Astrocyte (in vitro differentiated cells and primary cell): Measurements from ENCODE around the gene NFU1.
"Not testable (repeated sequence)": the region's sequence is repeated elsewhere in the genome, so short reads cannot be mapped to it uniquely, and the experiment has no call there.

Source experiments
- EZH2 ChIP-seq: IDR thresholded peaks from 2 replicates; pipeline ENCODE4 v1.6.1; 2012; ENCODE audit warnings: mild to moderate bottlenecking, low read length, inconsistent platforms; ENCODE audit not compliant: insufficient read depth
- TF ChIP-seq, protein P1 (sequence below): IDR thresholded peaks from 2 replicates; pipeline ENCODE4 v1.5.1; 2011; ENCODE audit warnings: low read depth, mild to moderate bottlenecking, inconsistent platforms, low read length, moderate library complexity; ENCODE audit not compliant: insufficient read depth

DNA sequence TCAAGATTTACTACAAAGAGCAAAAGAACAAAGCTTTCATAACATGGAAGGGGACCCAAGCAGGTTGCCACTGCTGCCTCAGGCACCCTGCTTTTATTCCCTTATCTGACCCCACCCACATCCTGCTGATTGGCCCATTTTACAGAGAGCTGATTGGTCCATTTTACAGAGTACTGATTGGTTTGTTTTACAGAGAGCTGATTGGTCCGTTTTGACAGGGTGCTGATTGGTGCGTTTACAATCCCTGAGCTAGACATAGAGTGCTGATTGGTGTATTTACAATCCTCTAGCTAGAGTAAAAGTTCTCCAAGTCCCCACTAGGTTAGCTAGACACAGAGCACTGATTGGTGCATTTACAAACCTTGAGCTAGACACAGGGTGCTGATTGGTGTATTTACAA lies 2.3 kb upstream of the NFU1 start:
- TF ChIP-seq, protein P1, sequence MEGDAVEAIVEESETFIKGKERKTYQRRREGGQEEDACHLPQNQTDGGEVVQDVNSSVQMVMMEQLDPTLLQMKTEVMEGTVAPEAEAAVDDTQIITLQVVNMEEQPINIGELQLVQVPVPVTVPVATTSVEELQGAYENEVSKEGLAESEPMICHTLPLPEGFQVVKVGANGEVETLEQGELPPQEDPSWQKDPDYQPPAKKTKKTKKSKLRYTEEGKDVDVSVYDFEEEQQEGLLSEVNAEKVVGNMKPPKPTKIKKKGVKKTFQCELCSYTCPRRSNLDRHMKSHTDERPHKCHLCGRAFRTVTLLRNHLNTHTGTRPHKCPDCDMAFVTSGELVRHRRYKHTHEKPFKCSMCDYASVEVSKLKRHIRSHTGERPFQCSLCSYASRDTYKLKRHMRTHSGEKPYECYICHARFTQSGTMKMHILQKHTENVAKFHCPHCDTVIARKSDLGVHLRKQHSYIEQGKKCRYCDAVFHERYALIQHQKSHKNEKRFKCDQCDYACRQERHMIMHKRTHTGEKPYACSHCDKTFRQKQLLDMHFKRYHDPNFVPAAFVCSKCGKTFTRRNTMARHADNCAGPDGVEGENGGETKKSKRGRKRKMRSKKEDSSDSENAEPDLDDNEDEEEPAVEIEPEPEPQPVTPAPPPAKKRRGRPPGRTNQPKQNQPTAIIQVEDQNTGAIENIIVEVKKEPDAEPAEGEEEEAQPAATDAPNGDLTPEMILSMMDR = not testable (repeated sequence)
- not testable (repeated sequence) for TF ChIP-seq EZH2
